Measurements from ENCODE around the gene IQCB1.

The IQCB1 gene

GRCh38 chr3:121818578-121818977 lies 16.3 kb downstream of the IQCB1 start:
- TF ChIP-seq CTCF (IDR thresholded peaks at IDR 0.05; ENCODE audit: control insufficient read depth, insufficient read depth, low read depth, low read length, missing control alignments), result no peak
- no peak overlapping the region for H3K4me3 ChIP-seq (ENCODE audit: control insufficient read depth, low read depth, low read length)
- DNase-seq (ENCODE audit: low read depth), result no peak

GRCh38 chr3:121817753-121818152 lies 17.1 kb downstream of the IQCB1 start:
- no peak overlapping the region for H3K4me3 ChIP-seq (ENCODE audit: control insufficient read depth, low read depth, low read length)
- TF ChIP-seq CTCF (IDR thresholded peaks at IDR 0.05; ENCODE audit: control insufficient read depth, insufficient read depth, low read depth, low read length, missing control alignments), result no peak
- DNase-seq (ENCODE audit: low read depth), result no peak

- no peak for DNase-seq (ENCODE audit: low read depth)
- no peak for TF ChIP-seq CTCF (IDR thresholded peaks at IDR 0.05; ENCODE audit: control insufficient read depth, insufficient read depth, low read depth, low read length, missing control alignments)
- H3K4me3 ChIP-seq (ENCODE audit: control insufficient read depth, low read depth, low read length), result no peak overlapping the region
These were observed 25.6 kb downstream of the IQCB1 start for GRCh38 chr3:121809249-121809648.

GRCh38 chr3:121803771-121804320 lies 31.0 kb downstream of the IQCB1 start:
- DNase-seq (ENCODE audit: low read depth), result no peak
- no peak for TF ChIP-seq CTCF (IDR thresholded peaks at IDR 0.05; ENCODE audit: control insufficient read depth, insufficient read depth, low read depth, low read length, missing control alignments)

GRCh38 chr3:121800906-121801305 lies 34.0 kb downstream of the IQCB1 start:
- no peak for DNase-seq (ENCODE audit: low read depth)
- no peak for TF ChIP-seq CTCF (IDR thresholded peaks at IDR 0.05; ENCODE audit: control insufficient read depth, insufficient read depth, low read depth, low read length, missing control alignments)
- H3K4me3 ChIP-seq (ENCODE audit: control insufficient read depth, low read depth, low read length), result no peak overlapping the region

More at GRCh38 chr3:121803771-121804320, 31.0 kb downstream of the IQCB1 start:
- no peak overlapping the region for H3K4me3 ChIP-seq (ENCODE audit: control insufficient read depth, low read depth, low read length)

GRCh38 chr3:121796970-121797369 lies 37.9 kb downstream of the IQCB1 start:
- no peak overlapping the region for H3K4me3 ChIP-seq (ENCODE audit: control insufficient read depth, low read depth, low read length)
- DNase-seq (ENCODE audit: low read depth), result no peak
- TF ChIP-seq CTCF (IDR thresholded peaks at IDR 0.05; ENCODE audit: control insufficient read depth, insufficient read depth, low read depth, low read length, missing control alignments), result no peak
